CD4-positive, CD25-positive, alpha-beta regulatory T cell (primary cell): ENCODE data around the gene BACE1-AS. TPM values are rescaled to one million over a fixed set of nuclear protein-coding genes. Genes with fewer than 3 reads are reported as not detected.
"Not testable (repeated sequence)": the region's sequence is repeated elsewhere in the genome, so short reads cannot be mapped to it uniquely, and the experiment has no call there.

ENCODE experiments used
- ATAC-seq, 2 donors: fragments of 150-1000 bp; cut with Tn5 transposase; one replicate each; pipeline ENCODE4 v1.10.0; 2021; ENCODE audit warnings: low read depth in 2 of 2, moderate number of reproducible peaks in 2 of 2, moderate library complexity in 1 of 2
- DNase-seq, 3 donors: peaks; one replicate each; pipeline versions ENCODE4 v3.0.0 to v3.0.0-alpha.2; 2012 to 2022; ENCODE audit warnings: mixed read lengths in 1 of 3
- H3K27ac ChIP-seq: one replicate; pipeline ENCODE4 v1.7.0; 2013; ENCODE audit warnings: mild to moderate bottlenecking, low read length; ENCODE audit not compliant: insufficient read depth, poor library complexity, severe bottlenecking
- H3K27me3 ChIP-seq: one replicate; pipeline ENCODE4 v1.7.0; 2013; ENCODE audit warnings: low read length; ENCODE audit not compliant: control insufficient read depth, insufficient read depth
- H3K36me3 ChIP-seq: one replicate; pipeline ENCODE4 v1.7.0; 2013; ENCODE audit warnings: mild to moderate bottlenecking, low read length, moderate library complexity; ENCODE audit not compliant: control insufficient read depth, insufficient read depth
- H3K4me1 ChIP-seq: 2 replicates; pipeline ENCODE4 v1.7.0; 2013; ENCODE audit warnings: mild to moderate bottlenecking, low read length; ENCODE audit not compliant: insufficient read depth, control insufficient read depth, poor library complexity, severe bottlenecking
- H3K4me3 ChIP-seq: one replicate; pipeline ENCODE4 v1.7.0; 2013; ENCODE audit warnings: low read depth, mild to moderate bottlenecking, low read length, moderate library complexity
- H3K9me3 ChIP-seq, 2 experiments: 1 replicate in 1 of 2; 2 replicates in 1 of 2; pipeline ENCODE4 v1.7.0; 2013; ENCODE audit warnings: low read length in 2 of 2, mild to moderate bottlenecking in 1 of 2, moderate library complexity in 1 of 2; ENCODE audit not compliant: control insufficient read depth in 2 of 2
- H3K27ac Mint-ChIP-seq, 3 donors: one replicate each; pipeline ENCODE4 v1.8.0; 2020 to 2022; ENCODE audit warnings: mild to moderate bottlenecking in 3 of 3, mixed read lengths in 3 of 3, moderate library complexity in 2 of 3
- H3K27me3 Mint-ChIP-seq: one replicate; pipeline ENCODE4 v1.8.0; 2022; ENCODE audit warnings: mild to moderate bottlenecking, mixed read lengths
- H3K36me3 Mint-ChIP-seq: one replicate; pipeline ENCODE4 v1.8.0; 2020; ENCODE audit warnings: mixed read lengths
- H3K4me1 Mint-ChIP-seq, 4 donors: one replicate each; pipeline ENCODE4 v1.8.0; 2020 to 2022; ENCODE audit warnings: mixed read lengths in 4 of 4, mild to moderate bottlenecking in 1 of 4
- H3K4me3 Mint-ChIP-seq, 4 donors: one replicate each; pipeline ENCODE4 v1.8.0; 2020 to 2022; ENCODE audit warnings: mild to moderate bottlenecking in 4 of 4, mixed read lengths in 4 of 4, moderate library complexity in 3 of 4
- H3K9me3 Mint-ChIP-seq, 7 donors: one replicate each; pipeline ENCODE4 v1.8.0; 2020 to 2022; ENCODE audit warnings: mixed read lengths in 7 of 7, mild to moderate bottlenecking in 3 of 7, moderate library complexity in 2 of 7
- polyA plus RNA-seq, 4 donors: library from polyadenylated mRNA; unstranded; fragments of 300-500 nt; fragmentation: Illumina TruSeq; gene quantifications; one replicate each; pipeline ENCODE4 v1.2.3, GENCODE V29; 2021
- total RNA-seq: library from RNA; stranded (reverse); gene quantifications from one replicate; pipeline ENCODE4 v1.2.3, GENCODE V29; 2022

Gene BACE1-AS
- total and polyA plus RNA-seq, 5 donors from 2014 or later: 1.2 to 7.2 (median 1.9) TPM

- H3K27me3 ChIP-seq, DNase-seq, H3K9me3 ChIP-seq, H3K27ac Mint-ChIP-seq, ATAC-seq, H3K4me1 Mint-ChIP-seq, H3K9me3 Mint-ChIP-seq, H3K4me3 Mint-ChIP-seq, H3K27me3 Mint-ChIP-seq, H3K27ac ChIP-seq, H3K4me3 ChIP-seq, H3K36me3 ChIP-seq, H3K4me1 ChIP-seq: not testable (repeated sequence)
- peaks cover 35% of the 10 kb centered on the region for H3K36me3 Mint-ChIP-seq
These were observed 26.4 kb upstream of the BACE1-AS start for GRCh38 chr11:117264624-117265323.

- Mint-ChIP-seq H3K27ac (peak overlapping the region in 1 of 3 donors; percentile 59), H3K4me1 (peaks cover 0 to 5% (median 4%) of the 10 kb centered on the region in 4 donors), H3K36me3 (peaks cover 34% of the 10 kb centered on the region), H3K27me3 (no peaks in the 10 kb centered on the region), H3K4me3 (no peak overlapping the region), H3K9me3 (no peaks in the 10 kb centered on the region)
- H3K36me3 ChIP-seq: no peaks in the 10 kb centered on the region
- H3K27ac ChIP-seq: no peak overlapping the region
- no peaks in the 10 kb centered on the region for H3K9me3 ChIP-seq
- no peak for DNase-seq
- H3K4me1 ChIP-seq: no peaks in the 10 kb centered on the region
- no peak for ATAC-seq
- H3K4me3 ChIP-seq: no peak overlapping the region
- H3K27me3 ChIP-seq: no peaks in the 10 kb centered on the region
These were observed 25.4 kb upstream of the BACE1-AS start for GRCh38 chr11:117265745-117266144.

- H3K27ac ChIP-seq: no peak overlapping the region
- DNase-seq: no peak
- no peaks in the 10 kb centered on the region for H3K9me3 ChIP-seq
- peaks cover 0 to 4% (median 0%) of the 10 kb centered on the region in 7 donors for H3K9me3 Mint-ChIP-seq
- no peak overlapping the region for H3K4me3 ChIP-seq
- H3K4me1 Mint-ChIP-seq: peaks cover 9 to 25% (median 18%) of the 10 kb centered on the region in 4 donors
- H3K27me3 ChIP-seq: no peaks in the 10 kb centered on the region
- peak overlapping the region in 1 of 3 donors; percentile 52 for H3K27ac Mint-ChIP-seq
- peaks cover 46% of the 10 kb centered on the region for H3K36me3 Mint-ChIP-seq
- no peak for ATAC-seq
- peaks cover 11% of the 10 kb centered on the region for H3K4me1 ChIP-seq
- H3K27me3 Mint-ChIP-seq: no peaks in the 10 kb centered on the region
- H3K4me3 Mint-ChIP-seq: no peak overlapping the region
- no peaks in the 10 kb centered on the region for H3K36me3 ChIP-seq
These were observed 21.3 kb upstream of the BACE1-AS start for GRCh38 chr11:117269856-117270255.

- peaks cover 25% of the 10 kb centered on the region for H3K4me1 ChIP-seq
- H3K36me3 Mint-ChIP-seq: peaks cover 53% of the 10 kb centered on the region
These were observed 19.9 kb upstream of the BACE1-AS start for GRCh38 chr11:117271208-117271607.

GRCh38 chr11:117272175-117272574, 19.0 kb upstream of the BACE1-AS start:
- H3K9me3 ChIP-seq, H3K27me3 ChIP-seq, H3K9me3 Mint-ChIP-seq, H3K4me3 Mint-ChIP-seq, H3K27me3 Mint-ChIP-seq, H3K4me3 ChIP-seq, H3K27ac ChIP-seq, H3K27ac Mint-ChIP-seq, H3K36me3 ChIP-seq, DNase-seq, ATAC-seq: not testable (repeated sequence)
- Mint-ChIP-seq H3K4me1 (peaks cover 18 to 44% (median 34%) of the 10 kb centered on the region in 4 donors), H3K36me3 (peaks cover 45% of the 10 kb centered on the region)
- H3K4me1 ChIP-seq: peaks cover 29% of the 10 kb centered on the region

More at GRCh38 chr11:117271208-117271607, 19.9 kb upstream of the BACE1-AS start:
- Histone ChIP-seq H3K4me3 (no peak overlapping the region), H3K9me3 (no peaks in the 10 kb centered on the region), H3K27ac (no peak overlapping the region), H3K36me3 (no peaks in the 10 kb centered on the region), H3K27me3 (no peaks in the 10 kb centered on the region)
- ATAC-seq (no peak), DNase-seq (no peak)
- Mint-ChIP-seq H3K27ac (peak overlapping the region in 1 of 3 donors; percentile 43), H3K4me1 (peaks cover 18 to 38% (median 31%) of the 10 kb centered on the region in 4 donors), H3K4me3 (no peak overlapping the region), H3K27me3 (no peaks in the 10 kb centered on the region), H3K9me3 (peaks cover 0 to 4% (median 0%) of the 10 kb centered on the region in 7 donors)

- Histone ChIP-seq H3K4me1 (peaks cover 36% of the 10 kb centered on the region), H3K36me3 (no peaks in the 10 kb centered on the region), H3K27me3 (no peaks in the 10 kb centered on the region), H3K9me3 (no peaks in the 10 kb centered on the region), H3K27ac (no peak overlapping the region), H3K4me3 (no peak overlapping the region)
- H3K27me3 Mint-ChIP-seq: no peaks in the 10 kb centered on the region
- DNase-seq (no peak), ATAC-seq (no peak)
- H3K27ac Mint-ChIP-seq: peak overlapping the region; percentile 26 to 39 (median 34)
- H3K4me1 Mint-ChIP-seq: peaks cover 20 to 51% (median 38%) of the 10 kb centered on the region in 4 donors
- H3K9me3 Mint-ChIP-seq: peaks cover 0 to 4% (median 0%) of the 10 kb centered on the region in 7 donors
- peak overlapping the region in 2 of 4 donors; percentile 52 to 86 for H3K4me3 Mint-ChIP-seq
- peaks cover 38% of the 10 kb centered on the region for H3K36me3 Mint-ChIP-seq
These were observed 17.4 kb upstream of the BACE1-AS start for GRCh38 chr11:117273550-117274289.

- DNase-seq: no peak
- Histone ChIP-seq H3K9me3 (no peaks in the 10 kb centered on the region), H3K4me1 (peaks cover 79% of the 10 kb centered on the region), H3K4me3 (peak overlapping the region; percentile 19), H3K27me3 (no peaks in the 10 kb centered on the region), H3K36me3 (peaks cover 10% of the 10 kb centered on the region), H3K27ac (peak overlapping the region; percentile 81)
- ATAC-seq: no peak
- H3K4me3 Mint-ChIP-seq: peak overlapping the region in 2 of 4 donors; percentile 68 to 77
- H3K9me3 Mint-ChIP-seq: peaks cover 0 to 3% (median 0%) of the 10 kb centered on the region in 7 donors
- no peaks in the 10 kb centered on the region for H3K27me3 Mint-ChIP-seq
- H3K27ac Mint-ChIP-seq: peak overlapping the region in 2 of 3 donors; percentile 89 to 92
- H3K4me1 Mint-ChIP-seq: peaks cover 24 to 89% (median 64%) of the 10 kb centered on the region in 4 donors
- peaks cover 40% of the 10 kb centered on the region for H3K36me3 Mint-ChIP-seq
These were observed 12.8 kb upstream of the BACE1-AS start for GRCh38 chr11:117278347-117278746.
